Panc1 (cell line): ENCODE data around the gene RBKS. TPM values are rescaled to one million over a fixed set of nuclear protein-coding genes. Genes with fewer than 3 reads are reported as not detected.
A peak's percentile ranks its signal among the peaks of the same experiment; 100 is the strongest.

ENCODE experiments used
- ATAC-seq: fragments of 200-7000 bp; cut with Tn5 transposase; 2 replicates; pipeline ENCODE4 v1.9.1; 2020; ENCODE audit warnings: mild to moderate bottlenecking, moderate library complexity
- BruUV-seq: library from RNA; stranded (reverse); fragments of 400-500 nt; replicated peaks from 2 replicates; lab custom pipeline; 2021; lab: Mats Ljungman, UMichigan
- CTCF ChIA-PET: fragments of 300-600 bp; sonication (Branson Sonifier 250); formaldehyde crosslinking; loops from one replicate; lab custom pipeline; 2022; ENCODE audit warnings: antibody characterized with exemption; lab: Charles Lee
- POLR2A ChIA-PET: fragments of 300-600 bp; sonication (Branson Sonifier 250); formaldehyde crosslinking; loops from one replicate; lab custom pipeline; 2022; ENCODE audit warnings: antibody characterized with exemption; lab: Charles Lee
- DNase-seq: peaks from one replicate; pipeline ENCODE4 v3.0.0-alpha.2; 2010; ENCODE audit warnings: low read depth, low spot score
- H3K27ac ChIP-seq: 2 replicates; pipeline ENCODE4 v1.5.1; 2011; ENCODE audit warnings: mild to moderate bottlenecking, low read length, inconsistent platforms
- H3K27me3 ChIP-seq: fragments of 200-500 bp; sonication (Bioruptor generic); 2 replicates; pipeline ENCODE4 v1.6.0; 2014; ENCODE audit warnings: low read length, inconsistent platforms; ENCODE audit not compliant: control insufficient read depth, insufficient read depth
- H3K36me3 ChIP-seq: fragments of 200-500 bp; sonication (Bioruptor generic); 2 replicates; pipeline ENCODE4 v1.5.1; 2014; ENCODE audit warnings: inconsistent platforms, mild to moderate bottlenecking, low read length, moderate library complexity; ENCODE audit not compliant: control insufficient read depth, insufficient read depth
- H3K4me1 ChIP-seq: 2 replicates; pipeline ENCODE4 v1.5.1; 2011; ENCODE audit warnings: inconsistent platforms, mild to moderate bottlenecking, low read length, moderate library complexity; ENCODE audit not compliant: control insufficient read depth, insufficient read depth
- H3K4me3 ChIP-seq, 2 experiments: 2 replicates each; pipeline ENCODE4 v1.5.1; 2011 to 2012; ENCODE audit warnings: low read depth in 2 of 2, low read length in 2 of 2, mild to moderate bottlenecking in 2 of 2, inconsistent platforms in 1 of 2, moderate library complexity in 1 of 2
- H3K9me3 ChIP-seq: fragments of 200-500 bp; sonication (Bioruptor generic); 2 replicates; pipeline ENCODE4 v1.5.1; 2014; ENCODE audit warnings: low read depth, mild to moderate bottlenecking, inconsistent platforms, low read length, moderate library complexity; ENCODE audit not compliant: control insufficient read depth, insufficient read depth
- CTCF ChIP-seq: fragments of 450-650 bp; IDR thresholded peaks from 2 replicates; pipeline ENCODE4 v1.5.1; 2017; ENCODE audit warnings: mild to moderate bottlenecking
- POLR2AphosphoS5 ChIP-seq: IDR thresholded peaks from 2 replicates; pipeline ENCODE4 v1.6.1; 2012; ENCODE audit warnings: mild to moderate bottlenecking, low read depth, low read length, moderate library complexity
- REST ChIP-seq, 2 experiments: IDR thresholded peaks; 2 replicates each; pipeline ENCODE4 v1.6.1; 2011 to 2012; ENCODE audit warnings: low read depth in 2 of 2, control low read depth in 1 of 2, low read length in 1 of 2, mild to moderate bottlenecking in 1 of 2, moderate library complexity in 1 of 2; ENCODE audit not compliant: insufficient read depth in 1 of 2
- SIN3A ChIP-seq: IDR thresholded peaks from 2 replicates; pipeline ENCODE4 v1.6.1; 2012; ENCODE audit warnings: low read depth, mild to moderate bottlenecking, low read length, moderate library complexity, borderline replicate concordance; ENCODE audit not compliant: insufficient read depth
- TCF7L2 ChIP-seq: IDR thresholded peaks from 2 replicates; pipeline ENCODE4 v1.6.1; 2011; ENCODE audit warnings: mild to moderate bottlenecking, low read depth, low read length, inconsistent platforms
- in situ Hi-C: cut with HindIII; loops from 2 replicates; pipeline ENCODE4 v1.10.0; 2016; ENCODE audit warnings: low sequenced_read_pairs, low pct_unique_long_range_greater_than_20kb
- intact Hi-C: fragments of 100-400 bp; cut with micrococcal nuclease; formaldehyde crosslinking; loops from one replicate; pipeline ENCODE4 v1.10.0; 2022; ENCODE audit not compliant: unreplicated experiment
- total RNA-seq: library from RNA; stranded (reverse); gene quantifications from one replicate; pipeline ENCODE4 v1.2.1, GENCODE V29; 2021; ENCODE audit not compliant: unreplicated experiment

Gene RBKS
- total RNA-seq, 1 experiment from 2014 or later, result 2.2 TPM

GRCh38 chr2:27929916-27930486 lies 39.8 kb upstream of the RBKS start:
- H3K36me3 ChIP-seq, result no peaks in the 10 kb centered on the region
- intact Hi-C loops (no loop called here), in situ Hi-C loops (no loop called here)
- TF ChIP-seq REST (IDR thresholded peaks at IDR 0.05; ENCODE audit: insufficient read depth in 1 of 2, low read depth in 2 of 2, low read length in 1 of 2) (no peak), TCF7L2 (no peak), SIN3A (no peak), POLR2AphosphoS5 (no peak), CTCF (no peak)
- CTCF ChIA-PET, result no interaction called here
- H3K27ac ChIP-seq, result no peak overlapping the region
- H3K4me1 ChIP-seq, result 0 out of 2 replicates have a peak, but pooled peaks cover 3% of the 10 kb centered on the region
- H3K27me3 ChIP-seq, result no peaks in the 10 kb centered on the region
- ATAC-seq, result no peak
- BruUV-seq, result no TSS peak
- POLR2A ChIA-PET, result no interaction called here
- no peak for DNase-seq
- no peak overlapping the region for H3K4me3 ChIP-seq
- H3K9me3 ChIP-seq, result no peaks in the 10 kb centered on the region

GRCh38 chr2:27925766-27926472 lies 35.7 kb upstream of the RBKS start:
- ChIA-PET CTCF (no interaction called here), POLR2A (no interaction called here)
- intact Hi-C loops, result no loop called here
- Histone ChIP-seq H3K27ac (no peak overlapping the region), H3K36me3 (no peaks in the 10 kb centered on the region), H3K4me1 (no peaks in the 10 kb centered on the region), H3K4me3 (no peak overlapping the region), H3K27me3 (no peaks in the 10 kb centered on the region), H3K9me3 (no peaks in the 10 kb centered on the region)
- no TSS peak for BruUV-seq
- in situ Hi-C loops, result no loop called here
- no peak for TF ChIP-seq CTCF
- peak; percentile 32; the same call in 1 of the 2 replicates for TF ChIP-seq TCF7L2
- ATAC-seq (no peak), DNase-seq (no peak)
